ENCODE results near the gene ALOX5. TPM values are rescaled to one million over a fixed set of nuclear protein-coding genes. Genes with fewer than 3 reads are reported as not detected.

Gene ALOX5
- total and polyA plus RNA-seq, 11 donors, result 1.3 to 36.1 (median 5.8) TPM

DNA sequence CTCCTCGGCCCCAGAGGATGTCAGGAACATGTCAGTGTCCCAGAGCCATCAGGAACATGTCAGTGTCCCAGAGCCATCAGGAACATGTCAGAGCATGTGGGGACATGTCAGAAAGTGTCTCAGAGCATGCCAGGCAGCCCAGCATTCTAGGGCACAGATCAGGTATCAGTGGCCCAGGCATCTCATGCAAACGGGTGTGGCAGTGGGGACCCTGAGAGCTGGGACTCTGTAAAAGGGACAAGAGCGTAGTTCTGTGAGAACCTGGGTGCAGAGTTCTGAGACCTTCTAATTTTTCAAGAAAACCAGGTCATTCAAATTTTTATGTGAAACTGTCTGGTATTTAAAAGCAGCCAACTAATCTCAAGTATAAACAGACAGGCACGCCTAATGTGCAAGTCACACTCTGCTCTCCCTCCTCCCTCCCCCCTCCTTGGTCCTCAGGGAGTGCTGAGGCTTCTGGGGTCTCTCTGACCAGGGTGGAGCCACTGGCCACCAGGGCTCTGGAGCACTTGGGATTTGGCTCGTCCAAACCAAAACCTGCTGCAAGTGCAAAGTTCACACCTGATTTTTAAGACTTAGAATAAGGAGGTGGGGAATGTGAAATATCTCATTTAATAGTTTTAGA lies 64.6 kb downstream of the ALOX5 start:
- no peak for DNase-seq
- intact Hi-C loops (cut with DNase I), result no loop called here
- WGBS, 4 donors, result 62 to 78% (median 64%) methylated on average over 4 to 5 of the region's 5 CpGs

DNA sequence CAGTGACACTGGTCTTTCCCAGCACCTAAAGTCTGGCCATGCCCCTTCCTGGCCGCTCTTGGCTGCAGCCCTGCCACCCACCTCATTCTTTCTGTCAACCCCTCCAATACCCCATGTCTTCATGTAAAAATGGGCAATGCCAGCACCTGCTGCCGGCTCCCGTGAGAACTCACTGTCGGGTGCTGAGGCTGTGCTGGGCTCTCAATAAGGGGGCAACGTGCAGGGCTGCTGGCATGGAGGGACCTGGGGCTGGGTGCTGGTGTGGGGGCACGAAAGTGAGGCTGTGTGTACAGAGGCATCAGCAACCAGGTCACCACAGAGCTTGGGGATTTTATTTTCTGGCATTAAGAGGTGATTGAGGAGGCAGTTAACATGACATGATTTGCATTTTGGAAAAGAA lies 65.3 kb downstream of the ALOX5 start:
- H3K27ac ChIP-seq, result no peak overlapping the region
- peaks cover 0 to 13% (median 0%) of the 10 kb centered on the region in 12 donors for H3K9me3 ChIP-seq
- no peak for ATAC-seq
- no peak overlapping the region for H3K4me3 ChIP-seq
- DNase-seq, result no peak
- no peaks in the 10 kb centered on the region for H3K27me3 ChIP-seq
- intact Hi-C loops (cut with DNase I), result no loop called here
- peaks cover 0 to 7% (median 0%) of the 10 kb centered on the region in 9 donors for H3K36me3 ChIP-seq
- WGBS, 4 donors, result 73 to 86% (median 79%) methylated on average over 6 of the region's 6 CpGs
- TF ChIP-seq POLR2A (IDR thresholded peaks at IDR 0.05) (no peak), CTCF (IDR thresholded peaks at IDR 0.05) (no peak)
- H3K4me1 ChIP-seq, result peaks cover 0 to 5% (median 0%) of the 10 kb centered on the region in 12 donors

More for the DNA sequence above, 64.6 kb downstream of the ALOX5 start:
- peaks cover 0 to 7% (median 0%) of the 10 kb centered on the region in 9 donors for H3K36me3 ChIP-seq
- peaks cover 0 to 5% (median 0%) of the 10 kb centered on the region in 12 donors for H3K4me1 ChIP-seq
- no peak for ATAC-seq
- peaks cover 0 to 13% (median 0%) of the 10 kb centered on the region in 12 donors for H3K9me3 ChIP-seq
- no peaks in the 10 kb centered on the region for H3K27me3 ChIP-seq
- no peak overlapping the region for H3K27ac ChIP-seq
- H3K4me3 ChIP-seq, result no peak overlapping the region
- TF ChIP-seq CTCF (IDR thresholded peaks at IDR 0.05), result no peak

DNA sequence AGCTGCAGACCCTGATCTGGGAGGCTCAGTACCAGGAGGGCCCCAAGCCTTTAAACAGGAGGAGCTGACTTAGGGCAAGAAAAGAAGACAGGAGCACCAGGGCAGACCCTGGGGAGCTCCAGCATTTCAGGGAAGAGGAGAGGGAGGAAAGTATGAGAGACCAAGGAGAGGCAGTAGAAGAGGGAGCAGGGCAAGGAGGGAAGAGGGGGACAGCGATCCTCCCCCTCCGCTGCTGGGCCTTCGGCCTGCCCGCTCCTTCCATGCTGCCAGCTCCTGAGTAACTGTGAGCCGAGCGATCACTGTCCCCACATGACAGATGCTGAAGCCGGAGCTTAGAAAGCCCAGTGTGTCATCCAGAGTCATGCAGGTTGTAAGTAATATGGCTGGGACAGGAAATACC lies 65.9 kb downstream of the ALOX5 start:
- DNase-seq (no peak), ATAC-seq (no peak)
- Histone ChIP-seq H3K27ac (no peak overlapping the region), H3K9me3 (peaks cover 0 to 13% (median 0%) of the 10 kb centered on the region in 12 donors), H3K27me3 (no peaks in the 10 kb centered on the region), H3K4me1 (peaks cover 0 to 5% (median 0%) of the 10 kb centered on the region in 12 donors), H3K4me3 (no peak overlapping the region), H3K36me3 (peaks cover 0 to 7% (median 0%) of the 10 kb centered on the region in 9 donors)
- TF ChIP-seq CTCF (IDR thresholded peaks at IDR 0.05) (no peak), POLR2A (IDR thresholded peaks at IDR 0.05) (no peak)
- intact Hi-C loops (cut with DNase I), result no loop called here
- WGBS, 4 donors, result 67 to 88% (median 70%) methylated on average over 7 of the region's 7 CpGs

DNA sequence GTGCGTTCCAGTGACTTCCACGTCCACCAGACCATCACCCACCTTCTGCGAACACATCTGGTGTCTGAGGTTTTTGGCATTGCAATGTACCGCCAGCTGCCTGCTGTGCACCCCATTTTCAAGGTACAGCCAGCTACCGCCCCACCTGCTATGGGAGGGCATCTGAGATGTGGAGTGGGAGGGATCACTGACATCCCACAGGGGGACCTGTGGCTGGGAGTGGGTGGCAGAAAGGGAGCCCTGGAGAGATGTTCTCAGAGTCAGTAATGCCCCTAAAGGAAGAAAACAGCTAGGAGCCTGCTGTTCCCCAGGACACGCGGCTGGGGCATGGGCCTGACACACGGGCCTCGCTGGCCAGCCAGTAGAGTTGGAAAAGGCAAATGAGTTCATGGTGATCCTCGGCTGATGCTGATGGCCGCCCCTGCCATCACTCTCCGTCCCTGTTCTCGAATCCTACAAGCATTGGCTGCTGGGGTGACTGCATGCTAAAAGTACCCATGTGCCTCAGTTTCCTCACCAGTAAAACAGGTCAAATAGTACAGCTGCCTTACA lies 66.6 kb downstream of the ALOX5 start:
- peaks cover 0 to 7% (median 0%) of the 10 kb centered on the region in 9 donors for H3K36me3 ChIP-seq
- peaks cover 0 to 5% (median 0%) of the 10 kb centered on the region in 12 donors for H3K4me1 ChIP-seq
- no peaks in the 10 kb centered on the region for H3K27me3 ChIP-seq
- WGBS, 4 donors, result 80 to 85% (median 82%) methylated on average over 12 to 13 of the region's 13 CpGs
- no peak overlapping the region for H3K4me3 ChIP-seq
- peaks cover 0 to 9% (median 0%) of the 10 kb centered on the region in 12 donors for H3K9me3 ChIP-seq
- ATAC-seq (no peak), DNase-seq (no peak)
- TF ChIP-seq CTCF (IDR thresholded peaks at IDR 0.05), result no peak
- no peak overlapping the region for H3K27ac ChIP-seq
- intact Hi-C loops (cut with DNase I), result no loop called here

Measured in heart left ventricle (tissue), 16 donors.